ENCODE data around the gene SIAH1. TPM values are rescaled to one million over a fixed set of nuclear protein-coding genes. Genes with fewer than 3 reads are reported as not detected.
"Not testable (repeated sequence)": the region's sequence is repeated elsewhere in the genome, so short reads cannot be mapped to it uniquely, and the experiment has no call there.

Gene SIAH1
- total RNA-seq, 1 donor from 2014 or later: 60.0 TPM

DNA sequence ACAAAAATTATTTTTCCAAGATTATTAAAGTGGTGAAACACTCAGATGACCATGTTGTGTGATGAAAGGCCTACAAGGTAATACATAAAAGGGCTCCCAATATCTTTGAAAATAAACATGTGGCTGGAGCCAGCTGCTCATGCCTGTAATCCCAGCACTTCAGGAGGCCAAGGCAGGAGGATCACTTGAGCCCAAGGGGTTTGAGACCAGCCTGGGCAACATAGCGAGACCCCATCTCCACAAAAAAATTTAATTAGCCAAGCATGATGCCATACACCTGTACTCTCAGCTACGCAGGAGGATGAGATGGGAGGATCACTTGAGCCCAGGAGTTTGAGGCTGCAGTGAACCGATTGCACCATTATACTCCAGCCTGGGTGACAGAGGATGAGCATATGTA lies 26.8 kb downstream of the SIAH1 start:
- DNase-seq (ENCODE audit: low read depth) (no peak), FAIRE-seq (no peak)
- Histone ChIP-seq H3K4me3 (ENCODE audit: low read depth, low read length) (no peak overlapping the region), H3K27me3 (ENCODE audit: control insufficient read depth, insufficient read depth, low read length) (no peaks in the 10 kb centered on the region), H3K36me3 (ENCODE audit: control insufficient read depth, insufficient read depth, low read length) (peaks cover 5% of the 10 kb centered on the region)
- TF ChIP-seq, protein P1, sequence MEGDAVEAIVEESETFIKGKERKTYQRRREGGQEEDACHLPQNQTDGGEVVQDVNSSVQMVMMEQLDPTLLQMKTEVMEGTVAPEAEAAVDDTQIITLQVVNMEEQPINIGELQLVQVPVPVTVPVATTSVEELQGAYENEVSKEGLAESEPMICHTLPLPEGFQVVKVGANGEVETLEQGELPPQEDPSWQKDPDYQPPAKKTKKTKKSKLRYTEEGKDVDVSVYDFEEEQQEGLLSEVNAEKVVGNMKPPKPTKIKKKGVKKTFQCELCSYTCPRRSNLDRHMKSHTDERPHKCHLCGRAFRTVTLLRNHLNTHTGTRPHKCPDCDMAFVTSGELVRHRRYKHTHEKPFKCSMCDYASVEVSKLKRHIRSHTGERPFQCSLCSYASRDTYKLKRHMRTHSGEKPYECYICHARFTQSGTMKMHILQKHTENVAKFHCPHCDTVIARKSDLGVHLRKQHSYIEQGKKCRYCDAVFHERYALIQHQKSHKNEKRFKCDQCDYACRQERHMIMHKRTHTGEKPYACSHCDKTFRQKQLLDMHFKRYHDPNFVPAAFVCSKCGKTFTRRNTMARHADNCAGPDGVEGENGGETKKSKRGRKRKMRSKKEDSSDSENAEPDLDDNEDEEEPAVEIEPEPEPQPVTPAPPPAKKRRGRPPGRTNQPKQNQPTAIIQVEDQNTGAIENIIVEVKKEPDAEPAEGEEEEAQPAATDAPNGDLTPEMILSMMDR (IDR thresholded peaks at IDR 0.05; ENCODE audit: insufficient read depth, low read length, severe bottlenecking): no peak

DNA sequence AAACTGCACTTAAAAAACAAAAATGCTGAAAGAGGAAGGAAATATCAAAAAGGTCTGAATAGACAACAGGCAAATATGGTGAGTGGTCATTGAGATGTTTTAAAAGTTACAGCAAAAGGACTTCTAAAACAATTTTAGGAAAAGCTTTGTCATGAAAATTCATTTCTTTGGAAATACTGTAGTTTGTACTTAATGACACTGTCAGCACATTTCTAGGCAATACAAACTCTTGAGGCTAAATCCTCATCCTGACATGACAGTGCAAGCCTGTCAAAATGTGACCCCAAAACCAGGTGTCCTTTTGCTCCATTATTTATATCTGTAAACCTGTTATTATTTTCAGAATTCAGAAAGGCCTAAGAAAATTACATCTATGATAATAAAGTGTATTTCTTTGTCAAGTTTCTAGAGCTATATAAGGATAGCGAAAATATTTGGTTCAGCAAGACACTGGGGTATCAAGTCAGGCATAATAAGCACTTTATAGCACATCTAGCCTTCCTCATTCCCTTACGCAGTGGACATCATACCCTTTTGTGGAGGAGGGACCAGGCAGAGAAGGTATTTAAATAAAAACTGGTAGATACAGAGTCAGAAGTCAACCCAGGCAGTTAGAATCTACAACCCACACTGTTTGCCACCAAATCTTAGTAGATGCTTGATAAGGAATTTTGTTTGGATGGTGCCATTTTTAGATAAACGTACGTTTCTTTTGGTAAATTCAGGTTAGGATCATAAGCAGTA lies 28.4 kb downstream of the SIAH1 start:
- no peak for FAIRE-seq
- DNase-seq (ENCODE audit: low read depth): no peak
- TF ChIP-seq, protein P1 (IDR thresholded peaks at IDR 0.05; ENCODE audit: insufficient read depth, low read length, severe bottlenecking): no peak
- Histone ChIP-seq H3K36me3 (ENCODE audit: control insufficient read depth, insufficient read depth, low read length) (peaks cover 1% of the 10 kb centered on the region), H3K4me3 (ENCODE audit: low read depth, low read length) (no peak overlapping the region), H3K27me3 (ENCODE audit: control insufficient read depth, insufficient read depth, low read length) (no peaks in the 10 kb centered on the region)

DNA sequence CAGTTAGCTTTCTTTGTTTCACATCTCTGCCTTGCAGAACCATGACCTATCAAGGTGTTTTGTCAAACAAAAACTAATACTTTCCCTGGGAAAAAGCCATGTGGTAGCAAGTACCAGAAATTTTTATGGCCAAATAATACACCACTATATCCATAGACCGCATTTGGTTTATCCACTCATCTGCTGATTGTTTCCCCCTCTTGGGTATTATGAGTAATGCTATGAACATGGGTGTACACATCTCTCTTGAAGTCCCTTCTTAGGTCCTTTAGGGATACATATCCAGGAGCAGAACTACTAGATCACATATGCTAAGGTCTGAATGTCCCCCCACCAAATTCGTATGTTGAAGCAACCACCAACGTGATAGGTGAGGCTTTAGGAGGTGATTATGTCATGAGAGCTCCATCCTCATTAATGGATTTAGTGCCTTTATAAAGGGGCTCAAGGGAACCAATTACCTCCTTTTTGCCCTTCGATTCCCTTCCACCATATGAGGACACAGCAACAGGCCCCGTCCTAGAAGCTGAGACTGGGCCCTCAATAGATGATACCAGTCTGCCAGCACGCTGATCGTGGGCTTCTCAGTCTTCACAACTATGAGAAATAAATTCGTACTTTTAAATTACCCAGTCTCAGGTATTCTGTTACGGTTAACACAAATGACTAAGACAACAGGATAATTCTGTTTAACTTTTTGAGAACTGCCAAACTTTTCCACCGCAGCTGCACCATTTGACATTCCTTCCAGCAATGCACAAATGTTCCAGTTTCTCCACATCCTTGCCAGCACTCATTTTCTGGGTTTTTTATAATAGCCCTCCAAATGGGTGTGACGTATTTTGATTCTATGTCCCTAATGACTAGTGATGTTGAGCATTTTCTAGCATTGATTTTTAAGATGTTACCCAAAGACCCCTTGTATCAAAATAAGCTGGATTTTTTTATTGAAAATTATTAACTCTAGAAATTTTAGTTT lies 30.0 kb downstream of the SIAH1 start:
- Histone ChIP-seq H3K36me3 (ENCODE audit: control insufficient read depth, insufficient read depth, low read length) (no peaks in the 10 kb centered on the region), H3K27me3 (ENCODE audit: control insufficient read depth, insufficient read depth, low read length) (no peaks in the 10 kb centered on the region), H3K4me3 (ENCODE audit: low read depth, low read length) (no peak overlapping the region)
- DNase-seq (ENCODE audit: low read depth): no peak
- TF ChIP-seq, protein P1 (IDR thresholded peaks at IDR 0.05; ENCODE audit: insufficient read depth, low read length, severe bottlenecking): no peak
- no peak for FAIRE-seq

DNA sequence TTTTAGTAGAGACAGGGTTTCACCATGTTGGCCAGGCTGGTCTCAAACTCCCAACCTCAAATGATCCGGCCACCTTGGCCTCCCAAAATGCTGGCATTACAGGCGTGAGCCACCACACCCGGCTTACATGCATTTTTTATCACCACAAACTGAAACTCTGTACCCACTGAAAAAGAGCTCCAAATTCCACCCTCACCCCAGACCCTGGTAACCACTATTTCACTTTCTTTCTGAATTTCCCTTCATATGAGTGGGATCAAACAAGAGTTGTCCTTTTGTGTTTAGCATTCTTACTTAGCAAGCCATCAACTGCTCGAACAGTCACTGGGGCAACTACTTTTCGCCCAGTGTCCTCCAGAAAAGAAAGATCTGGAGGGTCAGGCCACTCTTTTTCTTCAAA lies 30.8 kb downstream of the SIAH1 start:
- DNase-seq (ENCODE audit: low read depth); H3K4me3 ChIP-seq (ENCODE audit: low read depth, low read length); FAIRE-seq; H3K27me3 ChIP-seq (ENCODE audit: control insufficient read depth, insufficient read depth, low read length); H3K36me3 ChIP-seq (ENCODE audit: control insufficient read depth, insufficient read depth, low read length): not testable (repeated sequence)

DNA sequence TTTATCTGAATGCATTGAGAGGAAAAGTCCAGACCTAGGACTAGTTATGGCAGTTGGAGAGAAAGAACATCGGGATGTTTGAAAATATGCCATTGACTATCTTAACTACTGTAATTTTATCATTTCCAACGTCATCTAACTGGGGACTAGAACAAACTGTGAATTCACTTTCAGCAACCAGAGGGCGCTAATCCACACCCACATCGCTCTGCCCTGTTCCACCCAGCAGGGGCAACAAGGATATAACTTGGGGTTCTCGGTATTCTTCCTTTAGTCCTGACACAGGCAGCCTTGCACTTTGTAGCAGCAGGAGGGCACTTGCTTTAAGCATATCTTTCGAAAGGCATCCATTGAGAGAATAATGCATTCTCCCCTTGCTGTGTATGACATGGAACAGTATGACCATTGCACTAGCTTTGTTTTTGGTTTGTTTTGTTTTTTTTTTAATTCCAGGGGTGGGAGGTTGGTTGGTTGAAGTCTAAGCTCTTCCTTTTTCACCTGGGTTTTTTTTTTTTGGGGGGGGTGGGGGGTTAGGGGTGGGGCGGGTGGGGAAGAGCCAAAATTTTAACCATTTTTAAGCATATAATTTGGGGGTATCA lies 31.5 kb downstream of the SIAH1 start:
- no peak overlapping the region for H3K4me3 ChIP-seq (ENCODE audit: low read depth, low read length)
- H3K27me3 ChIP-seq (ENCODE audit: control insufficient read depth, insufficient read depth, low read length): no peaks in the 10 kb centered on the region
- DNase-seq (ENCODE audit: low read depth): peak; percentile 70
- peaks cover 2% of the 10 kb centered on the region for H3K36me3 ChIP-seq (ENCODE audit: control insufficient read depth, insufficient read depth, low read length)
- TF ChIP-seq, protein P1 (IDR thresholded peaks at IDR 0.05; ENCODE audit: insufficient read depth, low read length, severe bottlenecking): peak; percentile 78
- no peak for FAIRE-seq
